Lower leg skin (tissue), 3 donors: ENCODE measurements around the gene TPRG1L.

ENCODE experiments used
- POLR2A ChIP-seq, 2 donors: fragments of 450-650 bp; IDR thresholded peaks; one replicate each; pipeline ENCODE4 v1.6.1; 2016 to 2017; ENCODE audit warnings: antibody characterized with exemption in 2 of 2, mild to moderate bottlenecking in 1 of 2, moderate library complexity in 1 of 2
- TF ChIP-seq, protein P1 (sequence below), 3 donors: fragments of 450-650 bp; IDR thresholded peaks; one replicate each; pipeline ENCODE4 v1.5.1; 2016; ENCODE audit warnings: antibody characterized with exemption in 3 of 3, mild to moderate bottlenecking in 3 of 3, moderate library complexity in 2 of 3

DNA sequence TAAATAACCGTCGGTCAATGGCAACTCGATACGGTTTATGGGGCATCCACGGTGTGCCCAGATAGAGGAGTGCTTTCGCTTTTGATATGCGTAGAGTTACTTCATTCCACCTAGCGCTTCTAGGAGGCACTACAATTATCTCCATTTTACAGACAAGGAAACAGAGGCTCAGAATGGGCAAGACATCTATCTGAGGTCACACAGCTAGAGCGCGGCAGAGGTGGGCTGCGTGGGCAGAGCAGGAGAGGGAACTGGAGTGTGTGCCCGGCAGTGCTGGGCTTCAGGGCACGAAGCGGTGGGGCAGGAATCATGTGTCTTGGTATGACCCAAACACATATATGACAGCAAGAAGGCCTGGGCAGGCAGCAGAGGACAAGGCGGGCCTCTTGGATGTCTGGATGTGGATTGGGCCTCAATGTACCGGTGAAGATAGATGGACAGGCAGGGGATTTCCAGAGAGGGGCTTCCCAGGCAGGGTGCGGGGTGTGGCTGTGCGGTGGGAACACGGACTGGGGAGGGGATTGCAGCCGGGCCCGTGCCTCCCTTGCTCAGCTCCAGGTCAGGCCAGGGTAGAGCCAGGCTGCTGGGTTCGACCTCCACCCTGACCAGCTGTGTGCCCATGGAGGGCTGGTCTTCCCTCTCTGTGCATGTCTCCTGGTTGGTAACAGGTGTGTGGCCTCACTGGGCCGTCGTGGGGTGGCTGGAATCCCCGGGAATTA is 48.7 kb downstream of the TPRG1L start:
- TF ChIP-seq, protein P1, sequence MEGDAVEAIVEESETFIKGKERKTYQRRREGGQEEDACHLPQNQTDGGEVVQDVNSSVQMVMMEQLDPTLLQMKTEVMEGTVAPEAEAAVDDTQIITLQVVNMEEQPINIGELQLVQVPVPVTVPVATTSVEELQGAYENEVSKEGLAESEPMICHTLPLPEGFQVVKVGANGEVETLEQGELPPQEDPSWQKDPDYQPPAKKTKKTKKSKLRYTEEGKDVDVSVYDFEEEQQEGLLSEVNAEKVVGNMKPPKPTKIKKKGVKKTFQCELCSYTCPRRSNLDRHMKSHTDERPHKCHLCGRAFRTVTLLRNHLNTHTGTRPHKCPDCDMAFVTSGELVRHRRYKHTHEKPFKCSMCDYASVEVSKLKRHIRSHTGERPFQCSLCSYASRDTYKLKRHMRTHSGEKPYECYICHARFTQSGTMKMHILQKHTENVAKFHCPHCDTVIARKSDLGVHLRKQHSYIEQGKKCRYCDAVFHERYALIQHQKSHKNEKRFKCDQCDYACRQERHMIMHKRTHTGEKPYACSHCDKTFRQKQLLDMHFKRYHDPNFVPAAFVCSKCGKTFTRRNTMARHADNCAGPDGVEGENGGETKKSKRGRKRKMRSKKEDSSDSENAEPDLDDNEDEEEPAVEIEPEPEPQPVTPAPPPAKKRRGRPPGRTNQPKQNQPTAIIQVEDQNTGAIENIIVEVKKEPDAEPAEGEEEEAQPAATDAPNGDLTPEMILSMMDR (IDR thresholded peaks at IDR 0.05) = no peak
- TF ChIP-seq POLR2A (IDR thresholded peaks at IDR 0.05) = no peak
